GM18517 (cell line): ENCODE measurements around the gene AUTS2.
A peak's percentile ranks its signal among the peaks of the same experiment; 100 is the strongest.
"Not testable (repeated sequence)": the region's sequence is repeated elsewhere in the genome, so short reads cannot be mapped to it uniquely, and the experiment has no call there.

ENCODE experiments used
- ATAC-seq: cut with Tn5 transposase; IDR thresholded peaks from one replicate; pipeline ENCODE4 v1.9.1; 2021; ENCODE audit warnings: mild to moderate bottlenecking, moderate library complexity; ENCODE audit not compliant: unreplicated experiment

AUTS2 gene

GRCh38 chr7:69780379-69780778, 182.1 kb downstream of the AUTS2 start:
- no peak for ATAC-seq

GRCh38 chr7:69781412-69781846, 183.2 kb downstream of the AUTS2 start:
- no peak for ATAC-seq

- ATAC-seq, result no peak
Observed at GRCh38 chr7:69782917-69783684, 184.8 kb downstream of the AUTS2 start.

- not testable (repeated sequence) for ATAC-seq
Observed at GRCh38 chr7:69786130-69786529, 187.9 kb downstream of the AUTS2 start.

- ATAC-seq, result no peak
Observed at GRCh38 chr7:69786730-69787395, 188.6 kb downstream of the AUTS2 start.

- no peak for ATAC-seq
Observed at GRCh38 chr7:69787736-69788431, 189.6 kb downstream of the AUTS2 start.

GRCh38 chr7:69789563-69789962, 191.3 kb downstream of the AUTS2 start:
- no peak for ATAC-seq

- ATAC-seq, result no peak
Observed at GRCh38 chr7:69790977-69791724, 192.9 kb downstream of the AUTS2 start.

- ATAC-seq, result no peak
Observed at GRCh38 chr7:69791739-69792138, 193.5 kb downstream of the AUTS2 start.

- no peak for ATAC-seq
Observed at GRCh38 chr7:69795932-69796331, 197.7 kb downstream of the AUTS2 start.

- no peak for ATAC-seq
Observed at GRCh38 chr7:69796416-69796815, 198.1 kb downstream of the AUTS2 start.

GRCh38 chr7:69799048-69799697, 200.9 kb downstream of the AUTS2 start:
- no peak for ATAC-seq

- ATAC-seq, result no peak
Observed at GRCh38 chr7:69799990-69800389, 201.7 kb downstream of the AUTS2 start.

GRCh38 chr7:69800495-69800894, 202.2 kb downstream of the AUTS2 start:
- ATAC-seq, result no peak

GRCh38 chr7:69801729-69802682, 203.7 kb downstream of the AUTS2 start:
- ATAC-seq, result no peak

- ATAC-seq, result peak; percentile 94
Observed at GRCh38 chr7:69803699-69804516, 205.6 kb downstream of the AUTS2 start.

GRCh38 chr7:69804962-69805361, 206.7 kb downstream of the AUTS2 start:
- ATAC-seq, result no peak

- no peak for ATAC-seq
Observed at GRCh38 chr7:69808391-69808790, 210.1 kb downstream of the AUTS2 start.
